HG03354 (cell line): Measurements from ENCODE around the gene PRDM16.

Source experiments
- ATAC-seq: cut with Tn5 transposase; IDR thresholded peaks from one replicate; pipeline ENCODE4 v1.9.1; 2021; ENCODE audit warnings: mild to moderate bottlenecking; ENCODE audit not compliant: unreplicated experiment, poor library complexity, severe bottlenecking

The PRDM16 gene

DNA sequence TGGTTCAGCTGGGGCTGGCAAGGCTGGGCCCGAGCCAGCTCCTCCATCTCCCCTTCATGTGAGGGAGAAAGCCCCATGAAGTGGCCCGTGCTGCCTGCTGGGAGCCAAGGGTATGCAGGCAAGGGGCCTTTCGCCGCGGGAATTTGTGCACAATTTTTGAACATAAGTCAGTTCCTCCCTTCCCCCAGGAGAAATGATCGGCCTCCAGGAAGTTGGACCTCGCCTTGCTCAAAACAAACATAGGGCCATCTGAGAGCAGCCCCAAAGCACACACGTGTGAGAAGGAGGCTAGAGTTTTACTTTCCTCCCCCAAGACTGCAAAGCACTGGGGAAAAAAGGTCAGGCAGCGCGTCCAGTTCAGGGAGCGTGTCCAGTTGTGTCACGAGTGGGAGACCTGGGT is 64.7 kb downstream of the PRDM16 start:
- ATAC-seq = no peak

DNA sequence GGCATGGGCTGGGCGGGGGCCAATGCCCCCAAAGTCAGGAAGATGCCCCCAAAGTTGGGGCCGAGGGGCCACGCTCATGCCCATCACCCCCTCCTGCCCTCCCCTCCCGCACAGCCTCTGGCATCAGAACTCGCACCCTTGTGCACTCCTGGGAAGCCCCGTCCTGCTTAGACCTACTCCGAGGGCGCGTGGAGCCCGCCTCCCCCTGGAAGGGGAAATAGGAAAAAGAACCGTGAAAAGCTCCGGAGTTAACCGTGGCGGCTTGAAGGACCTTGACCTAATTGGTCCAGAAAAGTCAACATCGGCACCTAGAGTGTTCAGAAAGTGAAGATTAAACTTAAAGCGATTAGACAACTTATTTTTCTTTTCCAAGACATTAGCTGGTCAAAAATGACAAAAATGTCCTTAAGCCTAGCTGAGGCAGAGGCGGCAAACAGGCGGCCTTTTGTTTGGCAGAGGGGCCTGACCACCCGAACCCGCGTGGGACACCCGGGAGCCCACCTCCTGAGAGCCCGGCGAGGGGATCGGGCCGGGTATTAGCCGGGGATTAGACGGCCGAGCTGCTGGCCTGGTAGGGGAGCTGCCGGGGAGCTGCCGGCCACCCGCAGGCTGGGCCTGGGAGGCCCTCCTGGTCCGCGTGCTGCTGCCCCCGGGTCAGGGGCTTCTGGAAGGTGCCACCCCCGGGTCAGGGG is 65.5 kb downstream of the PRDM16 start:
- ATAC-seq = no peak

DNA sequence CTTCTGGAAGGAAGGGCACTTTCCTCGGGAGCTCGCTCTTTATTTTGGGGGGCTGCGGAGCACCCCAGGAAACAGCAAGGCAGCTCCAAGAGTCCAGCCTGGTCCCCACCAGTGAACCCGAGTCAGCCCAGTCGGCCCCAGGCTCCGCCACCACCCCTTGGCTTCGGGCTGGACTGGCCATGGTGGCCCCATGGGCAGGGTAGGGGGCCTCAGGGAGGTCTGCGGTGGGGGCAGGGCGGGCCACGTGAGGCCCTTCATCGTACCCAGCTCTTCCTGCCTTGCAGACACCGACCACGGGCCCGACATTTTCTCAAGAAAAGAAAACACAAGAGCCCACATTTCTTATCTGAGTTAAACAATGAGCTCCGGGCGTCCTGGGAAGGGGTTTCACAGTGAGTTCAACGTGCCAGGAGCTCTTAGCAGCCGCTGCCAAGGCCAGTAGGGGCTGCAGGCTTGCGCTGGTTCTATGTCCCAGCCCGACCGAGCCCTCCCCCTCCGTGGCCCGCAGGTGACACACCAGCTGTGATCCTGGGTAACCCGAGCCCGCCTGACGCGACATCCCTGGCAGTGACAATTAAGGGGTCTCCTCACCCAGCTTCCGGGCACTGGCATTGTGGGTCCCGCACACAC is 66.2 kb downstream of the PRDM16 start:
- no peak for ATAC-seq

DNA sequence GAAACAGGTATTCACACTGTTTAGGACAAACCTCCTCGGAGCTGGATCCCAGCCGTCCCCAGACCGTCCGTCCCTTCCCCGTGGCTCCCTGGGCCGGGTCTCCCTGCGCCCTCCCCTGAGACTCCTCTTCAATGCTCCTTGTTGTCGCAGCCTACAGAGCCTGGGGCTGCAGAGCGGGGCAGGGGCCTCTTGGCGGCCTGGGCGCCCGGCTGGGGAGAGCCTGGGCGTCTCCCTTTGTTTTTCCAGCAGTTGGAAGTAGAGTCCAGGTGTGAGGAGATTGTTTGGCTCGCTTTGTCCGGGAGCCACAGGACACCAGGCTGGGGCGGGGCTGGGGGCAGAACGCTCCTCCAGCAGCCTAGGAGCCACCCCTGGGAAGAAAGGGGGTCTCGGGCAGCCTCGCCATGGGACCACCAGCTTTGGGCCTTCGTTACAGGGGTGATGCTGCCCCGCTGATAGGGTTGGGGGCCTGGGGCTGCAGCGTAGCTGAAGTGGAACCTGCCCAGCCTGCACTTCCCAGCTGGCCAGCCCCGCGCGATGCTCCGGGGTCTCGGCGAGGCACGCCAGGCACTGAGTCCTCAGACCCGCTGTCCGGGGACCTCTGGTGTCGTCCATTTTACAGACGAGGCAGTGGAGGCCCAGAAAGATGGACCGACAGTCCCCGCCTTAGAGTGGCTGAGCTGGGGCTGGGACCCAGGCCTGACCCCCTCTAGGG is 66.9 kb downstream of the PRDM16 start:
- ATAC-seq = no peak

- ATAC-seq = no peak
These were observed 67.5 kb downstream of the PRDM16 start for GRCh38 chr1:3136532-3136931.

DNA sequence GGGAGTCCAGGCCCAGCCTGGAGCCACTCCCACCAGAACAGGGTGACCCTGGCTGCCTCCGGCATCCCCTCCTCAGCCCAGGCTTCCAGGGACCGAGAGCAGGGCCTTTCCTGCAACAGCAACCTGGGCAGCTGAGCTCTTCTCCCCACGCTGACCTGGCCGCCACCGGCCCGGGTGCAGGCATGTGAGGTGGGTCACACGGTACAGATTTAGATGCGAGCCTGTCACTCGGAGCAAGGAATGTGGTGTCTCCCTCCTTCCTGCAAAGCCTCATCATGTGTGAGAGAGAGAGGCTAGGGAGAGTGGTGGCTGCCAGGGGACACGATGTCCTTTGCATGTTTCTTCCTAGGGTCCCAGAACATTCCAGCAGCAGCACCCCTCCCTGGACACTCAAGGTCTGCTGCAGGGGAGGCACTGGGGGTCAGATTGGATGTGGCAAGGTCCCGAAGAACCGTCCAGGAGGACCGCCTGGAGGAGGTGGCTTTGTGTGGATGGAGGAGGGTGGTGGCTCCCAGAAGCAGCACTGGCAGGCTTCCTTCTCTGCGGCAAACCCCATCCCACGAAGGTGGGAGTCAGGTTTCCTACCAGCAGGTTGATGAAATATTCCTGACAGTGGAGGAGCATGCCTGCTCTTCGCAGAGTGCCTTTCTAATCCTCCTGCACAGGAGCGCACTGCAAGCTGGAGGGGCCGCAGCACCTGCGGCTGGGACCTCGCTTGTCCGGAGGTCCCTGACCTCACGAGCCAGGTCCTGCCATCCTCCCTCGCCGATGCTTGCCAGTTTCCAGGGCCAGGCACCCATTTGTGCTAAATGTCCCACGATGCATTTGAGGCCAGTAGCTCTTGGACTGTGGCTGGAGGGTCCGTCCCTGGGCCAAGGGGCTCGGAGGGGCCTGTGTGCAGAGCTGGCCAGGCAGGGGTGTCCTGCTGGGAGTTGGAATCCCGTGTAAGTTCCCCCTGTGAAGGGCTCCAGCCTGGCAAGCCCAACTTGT is 68.4 kb downstream of the PRDM16 start:
- no peak for ATAC-seq

DNA sequence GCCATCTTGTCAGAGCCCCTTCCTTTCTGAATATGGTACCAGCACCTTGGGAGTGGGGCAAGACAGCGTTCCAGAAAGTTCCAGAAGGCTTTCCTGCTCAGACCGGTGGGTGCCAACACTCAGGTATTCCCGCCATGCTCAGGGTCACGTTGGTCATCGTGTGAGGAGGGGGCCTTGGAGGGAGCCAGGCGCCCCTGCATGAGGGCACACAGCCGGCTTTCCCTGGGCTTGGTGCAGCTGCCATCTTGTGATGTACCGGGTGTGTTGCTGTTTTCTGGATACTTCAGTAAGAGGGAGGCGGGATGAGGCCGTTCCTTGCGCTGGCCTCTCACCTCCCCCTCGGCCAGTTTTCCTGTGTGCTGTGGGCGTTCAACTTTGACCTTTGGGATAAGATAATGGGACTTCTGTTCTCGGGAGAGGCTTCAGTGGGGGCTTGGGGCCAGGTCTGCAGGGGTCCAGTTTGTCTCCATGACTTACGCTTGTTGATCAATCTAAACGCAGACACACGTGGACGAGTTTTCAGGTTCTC is 69.7 kb downstream of the PRDM16 start:
- ATAC-seq = no peak

DNA sequence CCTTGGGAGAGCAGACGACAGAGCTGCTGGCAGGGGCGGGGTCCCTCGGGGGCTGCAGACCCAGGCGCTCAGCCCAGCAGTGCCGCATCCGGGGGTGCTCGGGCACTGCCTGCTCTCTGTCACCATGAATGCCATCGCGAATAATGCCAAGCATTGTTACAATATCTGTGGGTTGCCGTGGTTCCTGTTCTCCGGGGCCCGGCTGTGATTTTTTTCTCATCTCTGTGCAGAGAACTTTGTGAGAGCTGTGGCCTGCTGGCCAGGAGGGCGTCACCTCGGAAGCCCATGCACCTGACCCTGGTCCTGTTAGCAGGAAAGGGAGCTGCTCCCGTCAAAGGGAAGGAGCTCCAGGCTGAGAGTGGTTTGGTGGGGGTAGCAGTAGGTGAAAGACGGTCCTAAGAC is 70.4 kb downstream of the PRDM16 start:
- no peak for ATAC-seq

GRCh38 chr1:3139871-3140361 is 70.9 kb downstream of the PRDM16 start:
- ATAC-seq = no peak

- ATAC-seq = no peak
These were observed 71.4 kb downstream of the PRDM16 start for GRCh38 chr1:3140437-3140836.

GRCh38 chr1:3141129-3141528 is 72.1 kb downstream of the PRDM16 start:
- no peak for ATAC-seq

DNA sequence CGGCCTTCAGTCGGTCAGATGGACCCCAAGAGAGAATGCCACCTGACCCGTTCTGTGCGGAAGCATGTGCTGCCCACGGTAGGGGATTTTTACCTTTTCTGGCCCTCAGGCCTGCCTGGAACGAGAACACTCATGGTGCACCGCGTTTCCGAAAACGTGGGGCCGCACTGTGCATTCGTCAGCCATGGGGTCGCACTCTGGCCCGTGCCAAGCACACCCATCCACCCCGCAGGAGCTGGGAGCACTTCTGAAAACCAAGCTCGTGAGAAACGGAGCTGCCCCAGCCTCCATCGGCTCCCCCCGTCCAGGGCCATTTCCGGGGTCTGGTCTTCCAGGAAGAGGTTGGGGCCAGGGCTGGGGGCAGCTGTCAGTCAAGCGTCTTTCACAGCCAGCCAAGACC is 72.8 kb downstream of the PRDM16 start:
- no peak for ATAC-seq

DNA sequence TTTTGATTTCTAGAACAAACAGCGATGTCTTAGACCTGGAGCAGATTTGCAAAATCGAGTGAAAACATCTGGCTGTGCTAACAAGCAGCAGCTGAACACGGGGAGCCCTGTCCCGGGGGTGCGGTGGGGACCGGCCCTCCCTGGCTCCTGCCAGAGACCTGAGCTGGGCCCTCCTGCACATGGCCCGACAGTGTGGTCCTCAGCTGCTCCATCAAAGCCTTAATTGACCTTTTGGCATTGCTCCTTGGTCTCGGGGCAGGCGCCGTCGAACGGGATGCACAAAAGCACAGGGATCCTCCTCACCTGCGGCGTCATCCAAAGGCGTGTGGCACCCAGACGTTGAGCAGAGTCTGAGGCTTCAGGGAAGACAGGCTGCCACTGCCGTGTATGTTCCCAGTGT is 73.2 kb downstream of the PRDM16 start:
- ATAC-seq = no peak

DNA sequence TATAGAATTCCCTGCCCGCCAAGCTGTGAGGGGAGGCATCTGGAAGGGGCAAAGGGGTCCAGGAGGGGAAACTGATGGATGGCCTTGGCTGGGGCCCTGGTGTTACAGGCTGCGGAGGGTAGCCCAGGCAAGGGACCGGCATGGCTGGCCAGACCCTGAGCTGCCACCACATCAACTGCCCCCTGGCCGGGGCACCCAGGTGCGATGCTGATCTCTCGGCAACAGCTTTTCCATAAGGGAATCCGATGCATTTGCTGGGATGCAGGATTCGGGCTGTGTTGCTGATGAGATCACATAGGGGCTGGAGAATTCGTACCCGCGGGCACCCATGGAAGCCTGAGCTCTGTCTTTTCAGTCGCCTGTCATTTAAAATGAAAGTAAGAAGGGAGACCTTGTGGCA is 73.7 kb downstream of the PRDM16 start:
- no peak for ATAC-seq

DNA sequence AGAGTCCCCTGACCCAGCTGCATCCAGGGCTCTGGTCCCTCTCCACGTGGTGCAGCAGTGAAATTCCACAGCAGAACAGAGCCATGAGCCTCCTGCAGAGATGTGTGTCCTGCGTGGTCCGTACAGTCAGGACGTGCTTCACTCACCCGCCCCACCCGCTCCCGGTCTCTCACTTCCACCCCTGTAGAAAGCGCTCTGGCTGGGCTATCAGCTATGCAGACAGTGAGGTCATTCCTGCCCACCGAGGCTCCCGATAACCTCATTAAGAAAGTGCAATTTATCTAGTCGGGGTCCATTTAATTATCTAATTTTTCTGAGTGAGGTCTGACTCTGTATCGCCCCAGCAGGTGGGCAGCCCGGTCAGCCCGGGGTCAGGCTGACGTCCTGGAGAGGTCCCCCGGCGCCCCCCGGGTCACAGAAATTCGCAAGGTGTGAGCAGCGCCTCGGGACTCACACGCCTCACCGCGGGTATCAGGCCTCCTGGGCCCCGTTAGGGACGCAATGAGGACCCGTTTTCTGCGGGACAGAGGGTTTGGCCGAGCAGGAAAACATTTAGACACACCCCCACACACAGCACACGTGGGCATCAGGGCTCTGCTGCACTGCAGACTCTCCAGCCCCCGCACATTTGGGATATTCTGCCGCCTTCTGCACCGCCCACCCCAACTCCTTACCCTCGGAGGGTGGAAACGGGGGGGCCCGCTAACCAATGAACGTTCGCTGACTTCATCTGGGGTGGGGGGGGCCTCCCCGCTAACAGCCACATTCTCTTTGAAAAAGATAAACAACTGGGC is 76.7 kb downstream of the PRDM16 start:
- ATAC-seq = no peak

DNA sequence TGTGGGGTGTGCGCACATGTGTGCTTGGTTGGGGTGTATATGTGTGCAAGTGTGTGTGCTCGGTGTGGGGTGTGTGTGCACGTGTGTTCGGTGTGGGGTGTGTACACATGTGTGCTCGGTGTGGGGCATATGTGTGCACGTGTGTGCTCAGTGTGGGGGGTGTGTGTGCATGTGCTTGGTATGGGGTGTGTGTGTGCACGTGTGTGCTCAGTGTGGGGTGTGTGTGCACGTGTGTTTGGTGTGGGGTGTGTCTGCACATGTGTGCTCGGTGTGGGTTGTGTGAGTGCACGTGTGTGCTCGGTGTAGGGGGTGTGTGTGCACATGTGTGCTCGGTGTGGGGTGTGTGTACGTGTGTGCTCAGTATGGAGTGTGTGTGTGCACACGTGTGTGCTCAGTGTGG is 77.5 kb downstream of the PRDM16 start:
- no peak for ATAC-seq

DNA sequence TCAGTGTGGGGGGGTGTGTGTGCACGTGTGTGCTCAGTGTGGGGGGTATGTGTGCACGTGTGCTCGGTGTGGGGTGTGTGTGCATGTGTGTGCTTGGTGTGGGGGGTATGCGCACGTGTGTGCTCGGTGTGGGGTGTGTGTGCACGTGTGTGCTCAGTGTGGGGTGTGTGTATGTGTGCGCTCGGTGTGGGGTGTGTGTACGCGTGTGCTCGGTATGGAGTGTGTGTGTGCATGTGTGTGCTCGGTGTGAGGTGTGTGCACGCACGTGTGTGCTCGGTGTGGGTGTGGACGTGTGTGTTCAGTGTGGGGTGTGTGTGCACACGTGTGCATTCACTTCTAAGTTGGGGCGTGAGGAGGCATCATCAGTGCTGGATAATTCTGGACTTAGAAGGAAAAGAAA is 77.9 kb downstream of the PRDM16 start:
- ATAC-seq = no peak

DNA sequence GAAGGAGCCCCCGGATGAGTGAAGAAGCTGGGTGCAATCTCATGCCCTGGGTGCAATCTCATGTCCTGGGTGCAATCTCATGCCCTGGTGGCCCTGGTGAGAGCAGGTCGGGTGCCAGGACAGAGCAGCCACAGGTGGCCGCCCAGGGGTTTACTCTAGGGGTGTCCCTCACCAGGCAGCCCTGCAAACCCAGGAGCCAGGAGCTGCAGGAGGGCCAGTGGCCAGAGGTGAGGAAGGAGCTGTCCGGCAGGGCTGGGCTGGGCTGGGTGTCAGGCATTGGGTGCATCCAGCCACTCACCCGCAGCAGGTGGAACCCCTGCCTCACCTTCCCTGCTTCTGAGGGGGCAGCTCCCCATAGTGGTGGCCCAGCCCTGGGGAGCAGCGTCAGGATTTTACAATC is 79.2 kb downstream of the PRDM16 start:
- no peak for ATAC-seq

DNA sequence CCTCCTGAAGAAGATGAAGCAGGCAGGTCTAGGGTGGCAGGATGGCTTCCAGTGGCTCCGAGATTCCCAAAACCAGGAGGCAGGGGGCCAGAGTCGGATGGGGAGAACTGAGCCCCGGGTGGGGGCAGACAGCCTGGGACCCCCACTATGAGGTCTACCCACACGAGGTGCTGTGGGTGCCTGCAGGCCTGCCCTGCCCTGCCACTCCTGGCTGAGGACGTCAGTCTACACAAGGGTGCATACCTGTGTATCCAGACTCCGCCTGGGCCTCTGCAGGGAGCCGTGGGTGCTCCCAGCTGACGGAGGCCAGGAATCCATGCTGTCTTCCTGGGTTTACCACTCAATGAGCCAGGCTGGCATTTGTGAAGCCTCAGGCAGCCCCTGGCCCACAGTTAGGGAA is 80.3 kb downstream of the PRDM16 start:
- no peak for ATAC-seq
